Endothelial cell of umbilical vein (primary cell): ENCODE data around the gene P2RY2.

ENCODE experiments used
- CTCF ChIP-seq, 2 donors: IDR thresholded peaks; 1 replicate in 1 of 2; 2 replicates in 1 of 2; pipeline ENCODE4 v1.5.1; 2011; ENCODE audit warnings: low read length in 2 of 2, mild to moderate bottlenecking in 2 of 2, moderate library complexity in 2 of 2, control low read depth in 1 of 2, inconsistent platforms in 1 of 2, low read depth in 1 of 2; ENCODE audit not compliant: insufficient read depth in 1 of 2; ENCODE audit errors: extremely low read depth in 1 of 2
- EZH2 ChIP-seq: IDR thresholded peaks from 2 replicates; pipeline ENCODE4 v1.6.1; 2012; ENCODE audit warnings: borderline replicate concordance, low read depth, mild to moderate bottlenecking, moderate library complexity, low read length, inconsistent platforms; ENCODE audit not compliant: severe bottlenecking
- GATA2 ChIP-seq: IDR thresholded peaks from 2 replicates; pipeline ENCODE4 v1.7.0; 2011; ENCODE audit warnings: low read depth, mild to moderate bottlenecking, moderate library complexity, mixed read lengths, low read length; ENCODE audit not compliant: insufficient read length, insufficient read depth
- MAX ChIP-seq: IDR thresholded peaks from 2 replicates; pipeline ENCODE4 v1.6.1; 2011; ENCODE audit not compliant: insufficient read depth, insufficient read length
- MYC ChIP-seq: IDR thresholded peaks from one replicate; pipeline ENCODE4 v1.6.1; 2011; ENCODE audit warnings: mild to moderate bottlenecking, low read depth, low read length
- POLR2A ChIP-seq: IDR thresholded peaks from 2 replicates; pipeline ENCODE4 v1.6.1; 2012; ENCODE audit warnings: low read depth, mild to moderate bottlenecking, control low read depth, low read length

GRCh38 chr11:73234471-73235181 is 16.5 kb downstream of the P2RY2 start:
- TF ChIP-seq EZH2 (no peak), CTCF (IDR thresholded peaks at IDR 0.05; ENCODE audit: extremely low read depth in 1 of 2, insufficient read depth in 1 of 2, low read depth in 1 of 2, low read length in 2 of 2) (no peak), POLR2A (no peak), MAX (no peak), GATA2 (no peak), MYC (no peak)
